Measurements from ENCODE around the gene PEPD. TPM values are rescaled to one million over a fixed set of nuclear protein-coding genes. Genes with fewer than 3 reads are reported as not detected.

The PEPD gene
- total RNA-seq, 4 donors from 2014 or later = 92.6 to 323 (median 218) TPM

- in situ Hi-C loops (cut with MboI; ENCODE audit: low pct_ligation_motif_present in 1 of 4, low pct_unique_long_range_greater_than_20kb in 1 of 4, low sequenced_read_pairs in 3 of 4) = no loop called here
- DNase-seq = no peak
- Histone ChIP-seq H3K27me3 (no peaks in the 10 kb centered on the region), H3K27ac (no peak overlapping the region), H3K4me1 (no peaks in the 10 kb centered on the region), H3K4me3 (no peak overlapping the region), H3K9me3 (no peaks in the 10 kb centered on the region), H3K36me3 (no peaks in the 10 kb centered on the region)
- 84% methylated on average over 24 of the region's 24 CpGs; no CpG with 5 or more reads in 1 of the 2 donors for WGBS, 2 donors (ENCODE audit: low coverage in 1 of 2)
- TF ChIP-seq CTCF (IDR thresholded peaks at IDR 0.05) (no peak), POLR2A (IDR thresholded peaks at IDR 0.05) (no peak), EP300 (IDR thresholded peaks at IDR 0.05; ENCODE audit: low read depth) (no peak), POLR2AphosphoS5 (IDR thresholded peaks at IDR 0.05) (no peak)
- intact Hi-C loops (cut with DNase I; ENCODE audit: low total_unique reads) = no loop called here
Measured at GRCh38 chr19:33507021-33507956, 14.3 kb downstream of the PEPD start.

- intact Hi-C loops (cut with DNase I; ENCODE audit: low total_unique reads) = no loop called here
Measured at GRCh38 chr19:33506498-33506897, 15.1 kb downstream of the PEPD start.

GRCh38 chr19:33505823-33506222 lies 15.8 kb downstream of the PEPD start:
- no peaks in the 10 kb centered on the region for H3K4me1 ChIP-seq
- intact Hi-C loops (cut with DNase I; ENCODE audit: low total_unique reads) (no loop called here), in situ Hi-C loops (cut with MboI; ENCODE audit: low pct_ligation_motif_present in 1 of 4, low pct_unique_long_range_greater_than_20kb in 1 of 4, low sequenced_read_pairs in 3 of 4) (no loop called here)
- no peaks in the 10 kb centered on the region for H3K36me3 ChIP-seq
- no peaks in the 10 kb centered on the region for H3K27me3 ChIP-seq
- TF ChIP-seq POLR2AphosphoS5 (IDR thresholded peaks at IDR 0.05) (no peak), EP300 (IDR thresholded peaks at IDR 0.05; ENCODE audit: low read depth) (no peak), POLR2A (IDR thresholded peaks at IDR 0.05) (no peak), CTCF (IDR thresholded peaks at IDR 0.05) (no peak)
- H3K27ac ChIP-seq = no peak overlapping the region
- H3K4me3 ChIP-seq = no peak overlapping the region
- DNase-seq = no peak
- H3K9me3 ChIP-seq = no peaks in the 10 kb centered on the region
- 100% methylated on average over 1 of the region's 1 CpG for WGBS, 2 donors (ENCODE audit: low coverage in 1 of 2)

More at GRCh38 chr19:33506498-33506897, 15.1 kb downstream of the PEPD start:
- DNase-seq = no peak
- 95 to 100% methylated on average over 1 of the region's 1 CpG for WGBS, 2 donors (ENCODE audit: low coverage in 1 of 2)
- no peak overlapping the region for H3K4me3 ChIP-seq
- no peak overlapping the region for H3K27ac ChIP-seq
- no peak for TF ChIP-seq EP300 (IDR thresholded peaks at IDR 0.05; ENCODE audit: low read depth)
- TF ChIP-seq CTCF (IDR thresholded peaks at IDR 0.05) = no peak
- no peak for TF ChIP-seq POLR2AphosphoS5 (IDR thresholded peaks at IDR 0.05)
- TF ChIP-seq POLR2A (IDR thresholded peaks at IDR 0.05) = no peak
- in situ Hi-C loops (cut with MboI; ENCODE audit: low pct_ligation_motif_present in 1 of 4, low pct_unique_long_range_greater_than_20kb in 1 of 4, low sequenced_read_pairs in 3 of 4) = no loop called here
- no peaks in the 10 kb centered on the region for H3K27me3 ChIP-seq
- no peaks in the 10 kb centered on the region for H3K4me1 ChIP-seq
- H3K36me3 ChIP-seq = no peaks in the 10 kb centered on the region
- no peaks in the 10 kb centered on the region for H3K9me3 ChIP-seq

- Histone ChIP-seq H3K27me3 (no peaks in the 10 kb centered on the region), H3K4me3 (no peak overlapping the region), H3K4me1 (no peaks in the 10 kb centered on the region), H3K36me3 (peaks cover 0 to 5% (median 0%) of the 10 kb centered on the region in 4 donors), H3K27ac (no peak overlapping the region), H3K9me3 (no peaks in the 10 kb centered on the region)
- TF ChIP-seq EP300 (IDR thresholded peaks at IDR 0.05; ENCODE audit: low read depth) (no peak), CTCF (IDR thresholded peaks at IDR 0.05) (no peak), POLR2A (IDR thresholded peaks at IDR 0.05) (no peak), POLR2AphosphoS5 (IDR thresholded peaks at IDR 0.05) (no peak)
- no peak for DNase-seq
- in situ Hi-C loops (cut with MboI; ENCODE audit: low pct_ligation_motif_present in 1 of 4, low pct_unique_long_range_greater_than_20kb in 1 of 4, low sequenced_read_pairs in 3 of 4) = no loop called here
- 95% methylated on average over 16 of the region's 16 CpGs; no CpG with 5 or more reads in 1 of the 2 donors for WGBS, 2 donors (ENCODE audit: low coverage in 1 of 2)
- intact Hi-C loops (cut with DNase I; ENCODE audit: low total_unique reads) = no loop called here
Measured at GRCh38 chr19:33505148-33505547, 16.4 kb downstream of the PEPD start.

Data from transverse colon (tissue), 4 donors.